SKM-1 treated with dmso at 0.1 percent for 144 hours (cell line): ENCODE results near the gene CNPY1.

Experiments
- DNase-seq: peaks from one replicate; lab custom pipeline; 2025; ENCODE audit not compliant: unreplicated experiment; lab: John Stamatoyannopoulos, UW

Gene CNPY1

DNA sequence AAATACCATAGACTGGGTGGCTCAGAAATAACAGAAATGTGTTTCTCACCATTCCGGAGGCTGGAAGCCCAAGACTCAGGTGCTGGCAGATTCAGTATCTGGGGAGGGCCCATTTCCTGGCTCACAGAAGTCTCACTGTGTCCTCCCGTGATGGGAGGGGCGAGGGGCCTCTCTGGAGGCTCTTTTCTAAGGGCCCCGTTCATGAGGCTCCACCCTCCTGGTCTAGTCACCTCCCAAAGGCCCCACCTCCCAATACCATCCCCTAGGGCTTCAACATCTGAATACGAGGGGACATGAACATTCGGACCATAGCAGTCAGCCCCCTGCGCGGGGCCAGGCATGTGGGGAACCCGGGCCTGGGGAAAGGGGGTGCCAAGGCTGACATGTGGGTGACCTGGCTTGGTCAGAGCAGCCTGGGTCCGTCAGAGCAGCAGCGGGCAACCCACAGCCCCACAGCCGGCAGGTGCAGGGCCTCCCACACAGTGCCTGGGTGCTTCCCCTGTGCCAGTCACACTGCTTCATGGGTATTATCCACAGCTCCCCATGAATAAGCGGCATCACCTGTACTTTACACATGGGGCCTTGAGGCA is 13.3 kb upstream of the CNPY1 start:
- DNase-seq, result no peak

DNA sequence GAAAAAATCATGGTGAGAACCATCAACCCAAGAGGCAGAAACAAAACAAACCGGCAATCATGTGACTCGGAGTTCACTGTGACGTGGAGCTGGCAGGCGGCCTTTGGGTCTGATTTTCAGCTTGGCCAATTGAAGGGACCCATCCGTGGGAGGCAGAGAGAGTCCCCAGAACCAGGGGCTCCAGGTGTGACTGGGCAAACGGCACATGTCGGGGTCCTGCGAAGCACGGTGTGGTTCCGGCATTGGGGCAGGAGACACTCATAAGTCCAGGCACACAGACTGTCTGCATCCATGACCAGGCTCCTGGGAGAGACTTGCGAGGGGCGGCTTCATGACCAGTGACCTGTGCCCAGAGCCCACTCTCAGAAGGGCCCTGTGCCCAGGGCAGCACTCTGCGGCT is 12.6 kb upstream of the CNPY1 start:
- no peak for DNase-seq

DNA sequence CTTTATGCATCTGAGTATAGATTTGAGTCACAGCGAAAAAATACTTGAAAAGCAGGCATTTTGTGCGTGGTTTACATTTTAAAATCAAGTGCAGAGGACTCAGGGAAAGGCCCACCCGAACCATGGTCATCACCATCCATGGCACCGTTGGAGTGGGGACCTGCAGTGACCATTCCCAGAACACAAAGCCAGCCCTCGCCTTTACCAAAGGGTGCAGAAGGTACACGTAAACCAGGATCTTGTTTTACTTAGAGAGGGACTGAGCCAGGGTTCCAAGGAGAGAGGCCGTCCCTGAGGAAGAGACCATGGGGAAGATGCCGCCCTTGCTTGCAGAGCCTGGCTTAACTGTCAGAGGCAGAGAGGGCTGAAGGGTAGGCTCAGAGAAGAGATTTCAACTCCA is 12.0 kb upstream of the CNPY1 start:
- DNase-seq, result no peak

DNA sequence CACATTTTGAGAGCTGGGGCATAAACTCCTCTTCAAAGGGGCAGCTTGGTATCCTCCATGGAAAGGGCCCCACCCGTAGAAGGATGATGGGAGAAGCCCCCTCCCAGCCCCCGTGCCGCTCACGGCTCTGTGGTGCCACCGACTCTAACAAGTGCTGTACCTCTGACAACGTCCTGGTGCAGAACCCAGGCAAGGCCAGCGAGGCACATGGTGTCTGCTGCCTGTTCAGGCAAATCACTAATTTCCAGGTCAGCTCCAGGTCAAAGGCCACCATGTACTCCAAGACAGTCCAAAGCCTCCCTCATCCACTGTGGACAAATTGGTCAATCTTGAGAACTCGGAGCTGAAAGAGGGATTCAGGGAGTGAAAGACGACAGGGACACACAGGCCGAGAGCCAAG is 11.4 kb upstream of the CNPY1 start:
- no peak for DNase-seq

DNA sequence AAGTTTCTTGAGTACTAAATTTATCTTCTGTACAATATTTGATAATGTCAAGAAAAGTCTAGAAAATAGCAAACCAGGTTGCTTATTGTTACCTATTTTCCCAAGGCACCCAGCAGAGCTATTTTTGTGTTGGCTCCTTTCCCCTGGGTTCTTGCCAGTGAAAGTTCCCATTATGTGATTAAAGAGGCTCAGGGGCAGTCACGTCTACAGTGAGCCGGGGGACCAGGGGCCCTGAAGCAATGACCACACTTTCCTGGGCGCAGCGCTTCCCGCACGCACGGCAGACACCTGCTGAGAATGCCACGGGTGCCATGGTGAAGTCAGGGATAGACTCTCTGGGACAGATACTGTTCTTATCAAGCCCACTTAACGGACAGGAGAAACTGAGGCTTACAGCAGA is 10.4 kb upstream of the CNPY1 start:
- DNase-seq, result no peak

DNA sequence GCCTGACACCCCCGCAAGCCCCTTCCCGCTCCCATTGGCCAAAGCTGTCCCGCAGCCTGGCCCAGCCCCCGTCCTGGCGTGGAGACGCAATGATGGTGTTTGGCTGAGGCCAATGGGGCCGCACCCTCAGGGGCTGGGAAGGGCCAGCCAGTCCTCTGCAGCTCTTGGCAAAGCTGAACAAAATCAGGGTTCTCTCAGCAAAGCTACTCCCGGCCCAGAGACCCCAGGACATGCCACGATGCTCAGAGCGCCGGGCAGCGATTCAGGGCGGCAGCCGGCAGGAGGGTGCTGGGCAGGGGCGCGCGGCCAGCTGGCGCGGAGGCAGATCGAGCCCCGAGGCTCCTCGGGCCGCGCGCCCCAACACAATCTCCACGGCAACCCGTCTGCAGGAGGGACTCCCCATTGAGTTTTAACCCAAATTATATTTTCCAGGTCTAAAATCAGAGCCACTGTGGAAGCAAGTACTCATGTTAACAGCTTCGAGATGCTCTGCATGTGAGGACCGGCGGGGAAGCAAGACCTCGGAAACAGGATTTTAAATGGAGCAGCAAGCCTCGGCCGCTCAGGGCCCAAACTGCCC is 8.8 kb upstream of the CNPY1 start:
- DNase-seq, result no peak

DNA sequence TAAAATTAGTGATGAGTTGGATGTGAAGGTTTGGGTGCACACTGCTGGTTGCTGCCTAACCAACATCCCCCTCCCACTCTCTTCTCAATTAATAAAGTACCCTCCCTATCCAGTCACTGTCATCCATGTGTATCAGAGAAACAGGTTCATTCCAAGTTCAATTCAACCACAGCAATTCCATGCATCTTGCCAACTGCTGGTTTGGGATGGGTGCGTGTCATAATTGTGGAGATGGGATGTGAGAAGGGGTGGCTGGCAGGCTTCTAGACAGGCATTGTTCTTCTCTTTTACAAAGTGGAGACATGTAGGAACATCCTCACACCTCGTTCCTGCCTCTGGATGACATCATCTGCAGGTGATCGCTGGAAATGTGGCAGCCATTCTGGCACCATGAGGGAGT is 7.5 kb upstream of the CNPY1 start:
- no peak for DNase-seq

DNA sequence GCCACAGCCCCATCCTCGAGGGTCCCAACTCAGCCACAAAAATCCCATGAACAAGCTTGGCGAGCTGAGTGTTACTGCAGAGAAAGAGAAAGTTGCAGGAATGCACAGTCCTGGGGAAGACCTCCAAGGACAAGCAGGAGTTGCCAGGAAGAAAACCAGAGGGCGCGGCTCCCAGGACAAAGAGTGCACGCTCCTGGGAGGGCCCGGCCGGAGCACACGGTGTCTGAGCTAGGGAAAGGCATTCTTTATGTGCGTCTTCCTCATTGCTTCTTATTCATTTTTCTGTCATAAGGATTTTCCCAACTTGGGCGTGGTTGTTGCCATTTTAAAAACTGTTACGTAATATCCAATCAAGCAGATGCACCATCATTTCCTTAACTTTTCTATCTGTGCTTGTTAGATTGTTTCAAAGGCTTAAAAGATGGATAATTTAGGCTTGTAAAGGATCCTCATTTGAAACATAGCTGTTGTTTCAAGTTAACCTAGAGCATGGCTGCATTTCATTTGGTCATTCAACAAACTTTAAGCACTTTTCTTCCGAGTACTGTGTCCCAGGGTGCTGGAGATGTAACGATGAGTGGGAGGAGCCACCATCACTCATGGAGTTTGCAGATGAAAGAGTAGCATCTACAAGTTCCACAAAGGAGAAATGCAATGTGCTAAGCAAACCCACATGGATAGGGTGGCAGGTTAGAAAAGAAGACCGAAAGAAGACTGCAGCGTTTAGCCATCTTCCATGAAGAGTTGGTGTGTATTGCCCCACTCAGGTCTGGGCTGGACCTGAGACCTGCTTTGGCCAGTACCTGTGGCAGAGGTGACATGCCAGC is 5.6 kb upstream of the CNPY1 start:
- DNase-seq, result no peak

DNA sequence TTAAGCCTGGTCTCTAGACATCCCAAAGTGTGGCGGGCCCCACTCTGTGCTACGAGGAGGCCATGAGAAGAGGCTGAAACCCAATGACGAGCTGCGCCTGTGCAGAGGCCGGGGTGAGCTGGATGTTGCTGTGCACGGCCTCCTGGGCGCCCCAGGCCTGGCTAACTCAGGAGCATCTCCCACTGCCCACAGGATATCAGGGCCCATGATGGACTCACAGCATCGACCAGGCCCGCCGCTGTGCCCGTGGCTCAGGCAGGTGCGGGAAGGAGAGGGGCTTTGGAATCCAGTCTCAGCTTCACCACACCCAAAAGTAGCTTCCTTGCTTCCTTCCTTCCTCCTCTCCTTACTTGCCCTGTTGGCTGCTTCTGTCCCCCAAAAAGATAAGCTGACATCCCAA is 4.6 kb upstream of the CNPY1 start:
- DNase-seq, result no peak

DNA sequence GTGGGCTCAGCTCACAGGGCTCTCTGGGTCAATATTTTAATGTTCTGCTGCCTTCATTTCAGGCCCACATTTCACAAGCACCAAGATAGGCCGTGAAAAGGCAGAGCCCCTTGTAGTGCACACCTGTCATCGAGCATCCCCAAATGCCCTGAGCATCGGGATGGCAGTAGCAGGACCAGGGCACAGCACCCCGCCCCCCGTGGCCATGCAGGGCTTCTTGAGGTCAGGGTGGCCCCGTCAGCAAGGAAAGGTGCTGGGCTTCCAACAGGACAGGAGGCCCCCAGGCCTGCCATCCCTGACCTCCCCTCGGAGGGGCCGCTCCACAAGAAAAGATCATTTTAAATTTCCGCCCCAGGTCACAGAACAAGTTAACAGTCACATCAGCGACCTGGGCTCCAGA is 2.9 kb upstream of the CNPY1 start:
- DNase-seq, result no peak

DNA sequence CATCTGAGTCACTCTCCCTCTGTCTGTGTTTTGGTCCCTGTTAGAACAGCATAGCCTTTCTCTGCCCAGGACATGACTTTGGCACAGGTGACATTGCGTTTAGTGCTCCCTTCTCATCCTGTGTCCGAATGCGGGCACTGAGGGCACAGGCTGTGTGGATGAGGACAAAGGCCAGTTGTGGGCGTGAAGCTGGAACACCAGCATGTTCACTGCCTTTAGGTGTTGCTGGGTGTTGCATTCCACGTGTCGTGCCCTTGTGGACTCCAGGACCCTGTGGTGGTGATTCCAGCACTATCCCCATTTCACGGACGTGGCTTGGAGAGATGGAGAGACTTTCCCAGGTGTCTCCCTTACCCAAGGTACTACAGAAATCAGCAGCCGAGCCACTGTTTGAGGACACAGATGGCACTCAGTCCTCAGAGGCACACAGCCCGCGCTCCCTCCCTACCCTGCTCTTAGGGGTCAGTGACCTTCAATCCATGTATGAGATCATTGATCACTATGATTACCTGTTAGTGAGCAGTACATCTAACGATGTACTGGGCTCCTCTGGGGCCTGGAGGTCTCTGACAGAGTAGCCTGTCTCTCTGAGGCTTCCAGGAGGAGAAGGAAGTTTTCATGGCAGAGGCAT is 917 bp upstream of the CNPY1 start:
- DNase-seq, result no peak

DNA sequence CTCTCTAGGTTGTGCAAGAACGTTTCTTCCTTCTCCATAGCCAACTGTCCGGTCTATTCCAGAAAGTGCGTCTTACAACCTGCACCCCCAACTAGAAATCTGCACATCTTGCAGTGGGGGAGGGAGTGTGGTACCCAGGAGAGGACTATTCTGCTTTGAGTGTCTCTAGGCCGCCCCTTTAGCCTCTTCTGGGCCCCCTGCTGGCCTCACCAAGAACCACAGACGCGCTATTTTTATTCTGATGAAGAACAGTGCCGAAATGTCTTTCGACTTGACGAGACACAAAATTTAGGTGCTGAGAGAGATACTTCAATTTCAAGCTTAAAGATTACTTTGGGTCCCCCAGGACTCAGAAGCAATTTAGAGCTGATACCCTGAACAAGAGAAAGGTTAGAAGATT is 1.0 kb downstream of the CNPY1 start:
- no peak for DNase-seq

DNA sequence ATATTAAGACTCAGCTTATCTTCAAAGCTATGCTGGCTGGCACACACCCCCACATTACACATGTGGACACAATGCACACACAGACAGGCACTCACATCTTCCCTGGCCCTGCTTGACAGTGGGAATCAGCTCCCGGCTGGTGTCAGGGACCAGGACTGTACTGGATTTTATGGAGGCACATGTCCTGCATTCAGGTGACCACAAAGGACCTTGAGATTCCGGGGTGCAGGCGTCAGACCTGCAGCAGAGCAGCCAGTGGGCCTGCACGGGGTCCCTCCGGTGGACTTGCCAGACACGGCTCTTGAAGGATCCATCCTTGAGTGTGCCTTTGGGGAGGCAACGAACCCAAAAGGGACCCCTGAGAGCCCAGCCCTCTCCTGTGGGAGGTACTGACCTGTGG is 1.9 kb downstream of the CNPY1 start:
- DNase-seq, result no peak

DNA sequence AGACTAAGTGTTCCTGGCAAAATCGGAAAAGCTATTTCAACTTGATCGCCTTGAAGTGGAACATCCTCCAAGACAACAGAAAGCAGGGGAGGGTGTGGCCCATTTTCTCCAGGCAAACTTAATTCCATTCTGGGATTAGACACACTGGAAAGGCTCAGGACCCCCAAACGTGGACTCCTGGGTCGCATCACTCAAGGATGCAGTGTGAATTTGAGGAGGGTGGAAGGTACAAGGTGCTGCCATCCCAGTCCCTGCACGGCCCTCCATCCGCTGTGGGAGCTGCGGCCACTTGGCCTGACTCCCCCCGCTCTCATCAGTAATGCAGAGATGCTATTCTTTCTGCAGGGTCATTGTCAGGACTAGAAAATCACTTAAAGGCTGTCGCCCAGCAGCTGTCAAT is 2.4 kb downstream of the CNPY1 start:
- no peak for DNase-seq

DNA sequence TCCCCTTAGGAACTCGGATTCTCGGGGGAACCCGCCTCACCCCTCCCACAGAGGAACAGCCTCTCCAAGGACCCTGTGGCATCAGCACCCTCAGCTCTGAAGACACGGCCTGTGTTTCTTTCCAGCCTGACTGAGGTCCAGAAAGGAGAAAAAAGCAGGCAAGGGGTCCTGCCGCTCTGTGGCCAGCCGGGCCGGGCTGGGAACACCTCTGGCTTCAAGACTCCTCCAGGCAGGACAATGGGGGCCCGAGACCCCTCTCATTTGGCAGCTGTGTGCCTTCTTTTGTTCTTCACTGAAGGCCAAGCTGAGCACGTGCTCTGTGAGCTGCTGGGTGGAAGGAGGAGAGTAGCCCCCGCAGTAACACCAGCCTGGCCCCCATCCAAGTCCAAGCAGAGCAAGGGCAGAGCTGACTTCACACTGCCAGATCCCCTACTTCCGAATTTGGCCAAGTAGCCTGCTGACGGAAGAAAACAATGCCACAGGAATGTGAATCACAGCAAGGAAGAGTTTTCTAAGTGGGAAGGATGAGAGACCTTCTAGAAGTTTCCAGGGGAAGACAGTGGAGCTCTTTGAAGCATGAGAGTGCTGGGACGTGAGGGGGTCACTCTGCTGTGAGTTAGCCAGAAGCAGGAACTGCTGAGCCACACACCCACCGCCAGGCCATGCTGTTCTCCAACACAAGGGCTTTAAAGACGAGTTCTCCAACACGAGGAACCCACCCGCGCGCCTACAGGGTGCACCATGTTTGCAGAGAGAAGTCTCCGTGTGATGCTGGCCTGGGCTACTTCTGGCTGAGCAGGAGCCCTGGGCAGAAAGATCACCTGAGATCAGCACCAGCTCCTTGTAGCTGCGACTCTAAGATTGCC is 3.1 kb downstream of the CNPY1 start:
- DNase-seq, result no peak

DNA sequence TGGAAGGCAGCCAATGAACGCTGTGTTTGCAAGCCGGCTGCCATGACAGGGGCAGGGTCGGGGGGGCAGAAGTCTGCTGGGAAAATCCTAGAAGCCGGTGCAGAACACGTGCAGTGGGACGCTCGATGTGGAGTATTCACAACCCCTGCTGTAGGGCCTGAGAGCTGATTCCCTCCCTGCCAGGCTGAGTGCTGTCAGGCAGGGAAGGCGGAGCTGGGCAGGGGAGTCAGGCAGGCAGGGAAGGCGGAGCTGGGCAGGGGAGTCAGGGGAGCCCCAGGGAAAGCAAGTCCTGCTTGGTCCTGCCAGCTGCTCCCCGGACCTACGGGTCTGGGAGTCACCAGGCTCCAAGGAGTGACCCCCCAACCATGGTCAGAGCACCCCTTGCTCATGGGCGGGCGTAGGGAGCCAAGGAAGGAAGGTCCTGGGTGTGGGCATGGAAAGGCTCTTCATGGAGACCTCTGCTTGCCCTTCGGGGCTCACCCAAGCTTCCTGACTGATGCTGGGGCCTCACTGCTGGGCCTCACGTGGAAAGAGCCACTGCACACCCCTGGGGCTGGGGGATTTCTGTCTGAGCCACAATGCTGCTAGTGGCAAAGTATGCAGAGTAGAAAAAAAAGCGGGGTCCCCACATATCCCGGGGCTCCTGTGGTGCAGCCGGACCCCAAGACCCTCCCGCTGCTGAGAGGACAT is 4.2 kb downstream of the CNPY1 start:
- DNase-seq, result no peak

DNA sequence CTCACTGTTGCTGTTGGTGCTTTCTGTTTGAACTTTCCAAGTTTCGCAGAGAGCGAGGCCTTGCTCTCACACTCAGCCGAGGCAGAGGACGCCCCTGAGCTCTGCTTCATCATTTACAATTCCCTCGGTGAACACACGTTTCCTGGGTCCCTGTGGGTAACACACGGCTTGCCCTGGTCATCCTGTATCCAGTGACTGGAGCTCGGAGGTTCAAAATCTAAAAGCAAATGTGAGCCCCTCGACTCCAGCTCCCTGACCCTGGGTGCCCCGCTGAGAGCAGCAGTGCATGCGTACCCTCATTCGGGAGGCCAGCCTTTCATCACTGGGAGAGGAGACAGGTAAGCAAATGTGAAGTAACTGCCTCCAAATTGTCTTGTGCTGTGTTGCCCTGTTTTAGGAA is 5.8 kb downstream of the CNPY1 start:
- no peak for DNase-seq

DNA sequence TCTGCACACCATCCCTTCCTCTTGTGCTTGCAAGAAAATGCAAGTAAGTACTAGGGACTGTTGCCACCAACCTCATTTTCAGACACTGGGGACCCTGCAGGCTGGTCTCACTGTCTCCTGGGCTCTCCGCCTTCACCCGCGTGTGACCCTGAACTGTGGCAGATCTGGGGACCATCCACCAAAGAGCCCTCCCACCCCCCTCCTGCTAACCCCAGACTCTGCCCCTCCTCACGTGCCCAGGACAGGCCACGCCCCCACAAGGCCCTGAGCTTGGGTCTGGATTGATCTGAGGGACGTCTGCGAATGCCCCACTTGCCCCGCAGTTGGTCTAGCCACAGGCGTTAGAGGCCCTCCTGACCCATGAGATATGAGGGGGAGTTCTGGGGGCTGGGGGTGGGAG is 8.1 kb downstream of the CNPY1 start:
- DNase-seq, result no peak

DNA sequence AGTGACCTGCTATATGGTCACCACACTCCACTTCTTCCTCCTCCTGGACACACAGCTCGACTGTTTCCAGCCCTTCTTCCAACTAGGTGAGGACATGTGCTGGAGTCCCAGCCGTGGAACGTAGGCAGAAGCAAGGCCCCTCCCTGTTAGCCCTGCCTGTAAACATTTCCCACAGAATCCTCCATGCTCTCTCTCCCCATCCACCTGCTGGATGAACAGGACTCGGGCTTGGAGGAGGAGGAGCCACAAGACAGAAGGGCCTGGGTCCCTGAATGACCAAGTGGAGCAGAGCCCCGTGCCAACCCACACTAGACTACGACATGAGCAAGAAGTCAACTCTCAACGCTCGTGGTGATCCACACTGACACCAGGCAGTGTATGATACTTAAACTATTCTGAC is 9.9 kb downstream of the CNPY1 start:
- DNase-seq, result no peak

DNA sequence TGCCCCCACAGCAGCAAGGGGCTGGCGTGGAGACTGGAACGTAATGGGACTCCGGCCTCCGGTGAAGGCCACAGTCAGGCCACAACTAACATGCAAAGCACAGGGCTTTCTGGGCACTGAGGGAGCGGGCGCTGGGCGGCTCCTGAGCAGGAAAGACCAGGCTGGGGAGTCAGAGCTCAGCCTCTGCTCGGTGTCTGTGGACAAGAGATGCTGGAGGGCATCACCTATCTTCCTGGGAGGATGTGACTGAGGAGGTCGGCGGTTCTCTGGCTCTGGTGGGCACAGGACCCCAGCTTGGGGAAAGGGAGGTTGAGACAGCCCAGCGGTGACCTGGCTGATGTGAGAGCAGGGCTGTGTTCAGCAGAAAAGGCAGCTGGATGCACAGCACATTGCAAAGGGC is 11.7 kb downstream of the CNPY1 start:
- no peak for DNase-seq
